NCI-H2227 treated with DMSO at 0.1 percent for 48 hours (cell line): ENCODE results near the gene STIP1.

Experiments
- DNase-seq: peaks from one replicate; lab custom pipeline; 2025; lab: John Stamatoyannopoulos, UW

The STIP1 gene

DNA sequence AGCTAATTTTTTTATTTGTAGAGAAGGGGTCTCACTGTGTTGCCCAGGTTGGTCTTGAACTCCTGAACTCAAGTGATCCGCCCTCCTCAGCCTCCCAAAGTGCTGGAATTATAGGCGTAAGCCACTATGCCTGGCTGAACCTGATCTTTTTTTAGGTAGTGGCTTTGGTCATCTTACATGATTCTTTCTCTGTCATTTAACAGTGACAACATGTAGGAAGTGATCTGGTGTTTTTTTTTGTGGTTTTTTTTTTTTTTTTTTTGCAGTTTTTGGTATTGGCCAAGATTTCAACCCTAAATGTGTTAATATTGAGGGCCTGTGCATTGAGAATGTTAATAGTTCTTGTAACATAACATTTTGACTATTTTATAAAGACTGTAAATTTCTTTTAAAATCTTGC lies 12.5 kb downstream of the STIP1 start:
- no peak for DNase-seq

DNA sequence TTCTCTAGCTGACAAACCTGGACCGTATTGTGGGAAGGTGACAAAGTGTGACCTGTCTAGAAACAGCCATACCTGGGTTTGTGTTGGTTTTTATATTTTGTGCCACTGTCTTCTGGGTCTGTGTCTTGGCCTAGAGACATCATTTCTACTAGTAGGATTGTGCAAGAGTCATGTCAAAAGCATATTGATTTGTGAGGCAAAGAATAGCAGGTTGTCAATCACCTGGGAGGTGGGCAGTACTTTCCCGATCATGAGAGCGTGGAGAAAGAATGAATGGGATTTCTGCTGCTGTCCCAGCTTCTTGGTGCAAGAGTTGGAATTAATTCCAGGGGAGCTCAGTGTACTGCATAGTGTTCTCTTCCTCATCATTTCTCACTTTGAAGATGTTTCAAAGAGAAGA lies 15.6 kb downstream of the STIP1 start:
- DNase-seq: no peak

DNA sequence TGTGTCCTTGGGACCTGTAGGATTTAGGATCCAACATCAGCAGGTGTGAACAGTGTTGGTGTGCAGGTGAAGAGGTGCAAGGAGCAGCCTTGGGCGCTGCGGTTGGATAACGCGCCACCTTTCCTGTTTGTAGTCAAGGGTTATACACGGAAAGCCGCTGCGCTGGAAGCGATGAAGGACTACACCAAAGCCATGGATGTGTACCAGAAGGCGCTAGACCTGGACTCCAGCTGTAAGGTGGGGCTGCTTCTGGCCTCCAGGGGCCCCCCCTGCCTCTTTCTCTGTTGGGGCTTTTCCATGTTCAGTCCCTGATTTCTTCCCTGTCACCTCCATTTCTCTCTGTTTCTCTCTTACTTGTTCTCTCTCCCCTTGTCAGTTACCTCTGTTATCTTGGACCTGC lies 17.0 kb downstream of the STIP1 start:
- DNase-seq: no peak

DNA sequence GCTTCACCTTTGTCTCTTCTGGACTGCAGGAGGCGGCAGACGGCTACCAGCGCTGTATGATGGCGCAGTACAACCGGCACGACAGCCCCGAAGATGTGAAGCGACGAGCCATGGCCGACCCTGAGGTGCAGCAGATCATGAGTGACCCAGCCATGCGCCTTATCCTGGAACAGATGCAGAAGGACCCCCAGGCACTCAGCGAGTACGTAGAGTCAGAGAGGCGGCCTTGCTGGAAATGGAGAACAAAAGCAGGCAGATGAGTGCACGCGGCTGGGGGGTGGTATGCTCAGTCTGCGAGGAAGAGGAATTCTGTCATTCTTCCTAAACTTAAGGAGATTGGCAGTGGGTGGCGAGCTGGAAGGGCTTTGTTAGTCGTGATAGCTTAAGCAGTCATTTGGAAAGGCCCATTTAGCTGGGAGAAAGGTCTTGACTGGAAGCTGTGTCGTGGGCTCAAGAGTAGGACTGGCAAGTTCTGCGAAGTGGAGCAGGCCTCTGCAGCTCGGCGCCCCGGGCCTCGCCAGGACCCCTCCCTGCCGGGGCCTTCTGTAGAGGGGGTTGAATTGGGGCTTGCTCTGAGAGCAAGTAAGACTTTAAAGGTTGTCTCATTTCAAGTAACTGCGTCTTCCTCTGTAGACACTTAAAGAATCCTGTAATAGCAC lies 17.6 kb downstream of the STIP1 start:
- DNase-seq: no peak

DNA sequence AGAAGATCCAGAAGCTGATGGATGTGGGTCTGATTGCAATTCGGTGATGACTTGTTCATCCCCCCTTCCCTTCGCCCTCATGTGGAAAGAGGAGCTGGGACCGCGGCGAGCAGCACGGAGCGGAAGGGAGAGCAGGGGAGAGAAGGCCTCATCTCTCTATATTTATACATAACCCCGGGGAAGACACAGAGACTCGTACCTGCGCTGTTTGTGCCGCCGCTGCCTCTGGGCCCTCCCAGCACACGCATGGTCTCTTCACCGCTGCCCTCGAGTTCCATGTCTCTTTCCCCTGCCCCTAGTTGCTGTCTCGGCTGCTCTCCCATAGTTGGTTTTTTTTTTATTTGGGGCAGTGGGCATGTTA lies 18.1 kb downstream of the STIP1 start:
- no peak for DNase-seq

DNA sequence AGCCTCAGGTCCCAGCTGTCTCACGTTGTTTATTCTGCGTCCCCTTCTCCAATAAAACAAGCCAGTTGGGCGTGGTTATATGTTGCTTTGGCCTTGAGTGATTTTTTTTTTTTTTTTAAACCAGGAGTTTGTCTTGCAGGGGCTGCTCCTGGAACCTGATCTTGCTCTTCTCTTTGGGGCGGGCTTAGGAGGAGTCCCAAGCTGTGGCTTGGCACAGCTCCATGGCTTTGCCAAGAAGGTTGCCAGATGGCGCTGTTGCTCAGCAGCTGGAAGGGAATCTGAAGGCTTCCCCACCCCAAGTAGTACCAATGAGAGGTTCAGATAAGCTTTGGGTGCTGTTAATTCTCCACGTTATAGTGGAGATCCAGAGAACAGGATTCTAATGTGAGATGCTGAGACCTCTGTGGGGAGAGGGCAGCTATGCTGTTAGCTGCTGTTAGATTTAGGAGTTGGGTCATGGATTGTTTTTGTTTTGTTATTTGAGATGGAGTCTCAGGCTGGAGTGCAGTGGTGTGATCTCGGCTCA lies 18.6 kb downstream of the STIP1 start:
- peak; percentile 78 for DNase-seq

DNA sequence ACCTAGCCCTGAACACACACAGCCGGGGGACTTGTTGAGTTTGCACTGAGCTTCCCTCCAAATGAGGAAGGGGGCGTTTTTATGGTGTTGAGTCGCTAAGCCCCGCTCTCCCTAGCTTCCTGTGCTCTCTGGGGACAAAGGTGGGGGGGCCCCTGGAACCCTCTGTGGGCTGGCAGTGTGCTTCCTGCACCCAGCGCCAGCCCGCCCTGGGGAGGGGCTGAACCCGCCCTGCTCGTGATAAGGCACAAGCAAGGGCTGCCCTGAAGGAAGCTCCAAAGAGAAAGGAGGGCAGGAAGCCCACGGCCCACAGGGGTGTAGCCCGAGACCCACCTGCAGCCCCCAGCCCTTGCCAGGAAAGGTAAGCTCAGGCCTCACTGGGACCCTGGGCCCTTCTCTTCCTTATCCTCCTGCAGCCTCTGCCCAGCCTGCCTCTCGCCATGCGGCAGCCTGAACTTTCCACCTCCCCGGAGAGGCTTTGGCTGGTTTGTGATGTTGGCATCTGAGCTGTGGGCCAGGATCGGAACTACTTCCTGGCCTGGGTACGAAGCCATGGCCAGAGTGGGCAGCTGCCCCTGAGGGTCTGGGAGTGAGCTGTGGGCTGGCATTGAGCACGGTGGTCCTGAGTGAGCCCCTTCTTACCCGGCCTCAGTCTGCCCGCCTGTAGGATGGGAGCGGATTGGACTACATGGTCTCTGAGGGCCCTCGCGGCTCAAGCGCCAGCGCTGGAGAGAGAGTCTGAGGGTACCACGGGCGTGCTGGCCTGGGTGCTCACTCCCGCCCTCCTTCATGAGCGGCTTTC lies 20.7 kb downstream of the STIP1 start, which contains the start of gene FERMT3:
Gene FERMT3, plus strand, starts transcription at position 265 of the 799 bp plus-strand sequence. CDS start 644 bp downstream, outside the sequence.
- no peak for DNase-seq

DNA sequence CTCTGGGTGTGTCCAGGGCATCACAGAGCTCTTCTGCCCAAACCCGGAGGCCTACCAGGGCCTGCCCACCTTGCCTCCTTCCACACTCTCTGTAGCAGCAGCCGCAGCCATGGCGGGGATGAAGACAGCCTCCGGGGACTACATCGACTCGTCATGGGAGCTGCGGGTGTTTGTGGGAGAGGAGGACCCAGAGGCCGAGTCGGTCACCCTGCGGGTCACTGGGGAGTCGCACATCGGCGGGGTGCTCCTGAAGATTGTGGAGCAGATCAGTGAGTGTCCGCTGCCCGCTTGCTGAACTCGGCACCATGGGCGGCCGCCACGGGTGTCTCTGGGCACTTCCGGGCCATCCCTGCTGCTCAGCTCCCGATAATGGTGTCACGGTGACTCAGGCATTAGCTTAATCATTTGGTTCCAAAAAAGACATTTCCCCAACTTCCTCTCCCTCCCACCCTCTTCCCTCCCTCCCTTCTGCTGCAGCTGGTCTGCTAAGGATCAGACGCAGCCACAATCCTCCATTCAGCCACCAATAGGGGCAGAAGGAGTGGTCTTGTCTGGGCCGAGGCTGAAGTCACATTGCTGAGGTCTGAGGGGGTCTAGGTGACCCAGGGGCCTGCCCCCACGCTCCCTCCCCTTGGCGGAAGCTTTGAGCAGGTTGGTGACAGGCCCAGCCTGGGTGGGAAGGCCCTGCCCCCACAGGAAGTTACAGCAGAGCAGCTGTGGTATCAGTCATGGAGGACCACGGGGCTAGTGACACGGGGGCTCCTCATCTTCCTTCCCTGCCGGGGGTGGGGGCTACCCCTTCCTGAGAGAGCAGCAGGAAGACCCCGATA lies 21.5 kb downstream of the STIP1 start:
- no peak for DNase-seq

DNA sequence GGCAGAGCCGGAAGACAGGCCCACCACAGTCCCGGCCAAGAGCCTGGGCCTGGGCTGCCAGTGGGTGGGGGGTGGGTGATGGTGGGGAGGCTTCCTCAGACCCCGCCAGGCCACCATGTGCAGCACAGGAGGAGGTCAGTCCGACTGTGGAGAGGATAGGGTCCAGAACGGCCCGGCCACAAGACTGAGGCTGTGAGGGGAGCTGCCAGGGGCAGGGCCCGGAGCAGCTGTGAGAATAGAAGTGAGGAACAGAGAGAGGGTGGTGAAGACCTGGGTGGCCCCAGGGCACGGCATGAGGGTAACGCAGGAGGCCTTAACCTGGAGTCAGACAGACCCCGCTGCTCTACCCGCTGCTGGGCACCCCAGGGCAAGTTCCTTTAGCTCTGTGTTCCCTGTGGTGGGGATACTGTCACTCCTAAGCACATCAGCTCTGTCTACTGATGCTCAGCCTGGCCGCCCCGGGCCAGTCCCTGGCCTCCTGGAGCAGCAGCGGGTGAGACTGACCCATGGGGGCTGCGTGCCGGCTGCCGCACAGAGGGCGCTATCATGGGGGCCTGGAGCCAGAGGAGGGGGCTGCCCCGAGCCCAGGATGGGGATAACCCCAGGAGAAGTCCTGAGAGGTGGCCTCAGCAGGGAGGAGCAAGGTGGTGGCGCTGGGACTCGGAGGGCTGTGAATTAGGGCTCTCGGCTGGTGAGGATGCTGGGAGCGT lies 22.3 kb downstream of the STIP1 start:
- no peak for DNase-seq

DNA sequence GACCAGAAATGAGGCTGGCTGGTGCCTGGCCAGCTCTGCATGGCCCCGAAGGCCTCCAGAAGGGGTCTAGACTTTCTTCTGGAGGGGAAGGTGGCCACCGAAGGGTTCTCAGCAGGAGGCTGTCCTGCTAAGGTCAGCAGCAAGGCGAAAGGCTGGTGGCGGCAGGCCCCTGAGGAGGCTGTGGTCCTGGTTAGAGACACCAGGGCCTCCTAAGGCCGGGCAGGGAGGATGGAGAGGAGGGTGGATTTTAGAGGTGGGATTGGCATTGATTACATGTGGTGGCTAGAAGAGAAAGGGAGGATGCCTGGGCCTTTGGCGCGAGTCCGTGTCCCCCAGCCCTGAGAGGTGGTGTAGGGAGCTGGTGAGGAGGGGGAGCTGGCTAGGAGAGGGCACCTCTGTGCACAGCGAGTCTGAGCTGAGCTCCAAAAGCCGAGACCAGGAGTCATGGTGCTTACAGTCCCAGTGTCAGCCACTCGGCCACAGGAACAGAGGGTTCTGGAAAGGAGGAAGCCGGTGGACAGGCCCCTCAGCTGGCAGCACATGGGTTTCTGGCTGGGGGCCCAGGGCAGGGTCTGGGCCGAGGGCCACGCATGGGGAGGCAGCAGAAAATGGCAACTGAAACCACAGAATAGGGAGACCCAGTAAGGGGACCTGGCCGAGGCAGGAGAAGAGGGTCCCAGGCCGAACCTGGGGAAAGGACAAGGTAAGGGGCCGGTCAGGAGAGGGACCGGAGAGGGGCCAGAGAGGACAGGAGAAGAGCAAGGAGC lies 23.0 kb downstream of the STIP1 start:
- DNase-seq: no peak

DNA sequence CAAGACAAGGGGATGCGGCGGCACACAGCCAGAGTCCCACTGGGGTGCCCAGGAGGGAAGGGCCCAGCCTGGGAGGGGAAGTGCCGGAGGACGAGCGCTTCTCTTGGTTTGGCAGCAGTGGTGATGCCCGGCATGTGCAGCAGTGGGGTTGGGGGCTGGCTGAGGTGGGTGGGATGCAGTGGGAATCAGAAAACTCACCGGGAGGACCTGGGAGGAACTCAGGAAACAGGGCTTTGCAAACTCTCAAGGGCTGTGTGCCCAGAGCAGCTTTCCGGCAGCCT lies 23.5 kb downstream of the STIP1 start:
- no peak for DNase-seq

DNA sequence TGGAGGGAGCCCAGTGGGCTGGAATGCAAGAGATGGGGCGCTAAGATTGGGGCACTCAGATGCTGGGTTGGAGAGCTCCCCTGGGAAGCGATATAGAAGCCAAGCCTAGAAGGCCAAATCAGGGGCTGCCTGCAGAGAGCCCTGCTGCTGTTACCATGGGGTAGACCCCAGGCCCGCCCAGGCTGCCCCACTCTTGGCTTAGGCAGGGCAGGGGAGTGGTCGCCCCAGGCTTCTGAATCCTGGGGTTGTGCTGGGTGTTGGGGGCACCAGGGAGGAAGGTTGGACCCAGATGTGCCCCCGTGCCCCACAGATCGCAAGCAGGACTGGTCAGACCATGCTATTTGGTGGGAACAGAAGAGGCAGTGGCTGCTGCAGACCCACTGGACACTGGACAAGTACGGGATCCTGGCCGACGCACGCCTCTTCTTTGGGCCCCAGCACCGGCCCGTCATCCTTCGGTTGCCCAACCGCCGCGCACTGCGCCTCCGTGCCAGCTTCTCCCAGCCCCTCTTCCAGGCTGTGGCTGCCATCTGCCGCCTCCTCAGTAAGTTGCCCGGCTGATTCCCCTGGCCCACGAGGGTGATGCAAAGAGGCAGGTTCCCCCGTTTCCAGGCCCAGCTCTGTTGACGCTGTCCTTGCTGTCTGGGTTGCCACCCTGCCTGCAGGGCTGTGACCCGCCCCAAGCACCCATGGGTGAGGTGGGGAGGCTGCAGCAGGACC lies 24.5 kb downstream of the STIP1 start:
- DNase-seq: no peak

DNA sequence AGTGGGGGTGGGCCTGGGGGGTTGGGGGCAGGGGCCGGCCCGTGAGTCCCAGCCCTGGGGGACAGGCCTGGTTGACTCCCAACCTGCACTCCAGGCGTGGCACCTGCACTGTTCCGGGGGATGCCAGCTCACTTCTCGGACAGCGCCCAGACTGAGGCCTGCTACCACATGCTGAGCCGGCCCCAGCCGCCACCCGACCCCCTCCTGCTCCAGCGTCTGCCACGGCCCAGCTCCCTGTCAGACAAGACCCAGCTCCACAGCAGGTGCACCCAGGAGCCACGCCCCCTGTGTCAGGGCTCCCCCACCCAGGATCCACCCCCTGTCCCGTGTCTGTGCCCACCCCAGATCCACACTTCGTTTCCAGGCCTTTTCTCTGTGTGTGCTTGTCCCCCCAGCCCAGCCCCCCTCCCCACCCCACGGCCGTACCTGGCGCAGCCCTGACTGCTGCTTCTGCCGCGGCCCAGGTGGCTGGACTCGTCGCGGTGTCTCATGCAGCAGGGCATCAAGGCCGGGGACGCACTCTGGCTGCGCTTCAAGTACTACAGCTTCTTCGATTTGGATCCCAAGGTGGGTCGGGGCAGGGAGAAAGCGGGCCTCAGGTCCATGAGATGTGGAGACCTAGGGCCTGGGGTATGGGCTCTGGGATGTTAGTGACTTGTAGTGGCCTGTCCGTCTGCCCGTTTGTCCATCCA lies 25.4 kb downstream of the STIP1 start:
- no peak for DNase-seq

DNA sequence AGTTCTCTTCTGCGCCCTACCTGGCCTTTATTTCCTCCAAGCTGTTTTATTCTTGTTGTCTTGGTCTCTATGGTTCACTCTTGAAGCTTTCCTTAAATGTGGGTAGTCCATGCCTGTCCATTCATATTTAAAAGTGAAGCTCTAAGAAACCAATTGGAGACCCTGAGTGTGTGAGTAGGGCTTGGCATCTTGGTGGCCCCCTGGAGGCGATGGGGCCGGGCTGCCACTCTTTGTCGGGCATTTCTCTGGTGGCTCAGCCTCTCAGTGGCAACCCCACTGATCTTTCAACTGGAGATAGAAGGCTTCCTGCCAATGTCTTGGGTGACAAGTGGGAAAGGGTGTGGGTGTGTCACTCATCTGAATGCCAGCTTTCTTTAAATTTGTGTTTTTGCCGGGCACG lies 30.9 kb downstream of the STIP1 start:
- no peak for DNase-seq

DNA sequence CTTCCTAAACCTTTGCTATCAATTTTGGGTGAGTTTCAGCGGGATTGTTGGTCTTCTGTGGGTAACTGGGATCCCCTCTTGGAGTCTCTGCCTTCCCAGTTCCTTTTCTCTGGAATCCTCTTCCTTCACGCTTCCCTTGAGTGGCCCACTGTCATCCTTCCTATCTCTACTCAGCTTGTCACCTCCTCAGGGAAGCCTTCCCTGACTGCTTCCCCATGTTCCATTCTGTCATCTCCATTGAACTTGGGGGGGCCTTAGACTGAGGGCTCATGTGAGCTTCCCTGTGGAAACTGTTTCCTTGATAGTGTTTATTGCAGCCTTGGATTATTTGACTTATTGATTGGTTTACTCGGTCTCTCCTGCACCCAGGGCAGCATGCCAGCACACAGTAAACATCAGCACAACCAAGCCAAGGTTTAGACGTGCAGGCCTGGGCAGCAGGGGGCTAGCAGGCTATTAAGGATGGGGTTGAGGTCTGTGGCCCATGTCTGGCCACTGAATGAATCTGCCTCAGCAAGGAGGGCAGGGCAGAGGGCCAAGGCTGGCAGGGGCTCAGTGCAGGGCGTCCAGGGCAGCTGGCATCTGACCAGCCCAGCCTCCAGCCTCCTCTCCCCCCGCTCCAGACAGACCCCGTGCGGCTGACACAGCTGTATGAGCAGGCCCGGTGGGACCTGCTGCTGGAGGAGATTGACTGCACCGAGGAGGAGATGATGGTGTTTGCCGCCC lies 32.8 kb downstream of the STIP1 start:
- no peak for DNase-seq

DNA sequence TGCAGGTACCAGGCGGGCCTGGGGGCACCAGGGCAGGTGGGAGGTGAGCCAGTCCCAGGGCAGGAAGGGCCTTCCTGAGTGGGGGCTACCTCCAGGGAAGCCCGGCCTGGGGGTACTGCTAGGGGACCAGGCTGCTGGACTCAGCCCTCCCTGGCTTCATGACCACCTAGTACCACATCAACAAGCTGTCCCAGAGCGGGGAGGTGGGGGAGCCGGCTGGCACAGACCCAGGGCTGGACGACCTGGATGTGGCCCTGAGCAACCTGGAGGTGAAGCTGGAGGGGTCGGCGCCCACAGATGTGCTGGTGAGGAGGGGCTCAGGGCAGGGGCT lies 33.3 kb downstream of the STIP1 start:
- DNase-seq: no peak

DNA sequence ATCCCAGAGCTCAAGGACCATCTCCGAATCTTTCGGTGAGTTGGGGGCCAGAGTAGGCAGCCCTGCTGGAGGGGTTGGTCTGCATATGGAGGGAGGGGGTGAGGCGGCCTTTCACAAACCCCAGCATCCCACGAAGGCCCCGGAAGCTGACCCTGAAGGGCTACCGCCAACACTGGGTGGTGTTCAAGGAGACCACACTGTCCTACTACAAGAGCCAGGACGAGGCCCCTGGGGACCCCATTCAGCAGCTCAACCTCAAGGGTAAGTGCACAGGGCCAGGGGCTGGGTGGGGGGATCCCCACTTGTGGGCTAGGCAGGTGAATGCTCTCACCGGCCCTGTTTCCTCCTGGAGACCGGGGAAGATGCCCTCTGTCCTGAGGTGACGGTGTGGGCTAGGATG lies 33.8 kb downstream of the STIP1 start:
- DNase-seq: no peak

DNA sequence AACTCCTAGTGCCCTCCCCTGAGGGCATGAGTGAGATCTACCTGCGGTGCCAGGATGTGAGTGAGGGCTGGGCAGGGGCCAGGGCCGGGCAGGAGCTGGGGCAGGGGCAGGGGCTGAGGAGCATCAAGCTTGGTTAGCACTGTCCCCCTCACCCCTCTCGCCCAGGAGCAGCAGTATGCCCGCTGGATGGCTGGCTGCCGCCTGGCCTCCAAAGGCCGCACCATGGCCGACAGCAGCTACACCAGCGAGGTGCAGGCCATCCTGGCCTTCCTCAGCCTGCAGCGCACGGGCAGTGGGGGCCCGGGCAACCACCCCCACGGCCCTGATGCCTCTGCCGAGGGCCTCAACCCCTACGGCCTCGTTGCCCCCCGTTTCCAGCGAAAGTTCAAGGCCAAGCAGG lies 34.3 kb downstream of the STIP1 start:
- DNase-seq: no peak

DNA sequence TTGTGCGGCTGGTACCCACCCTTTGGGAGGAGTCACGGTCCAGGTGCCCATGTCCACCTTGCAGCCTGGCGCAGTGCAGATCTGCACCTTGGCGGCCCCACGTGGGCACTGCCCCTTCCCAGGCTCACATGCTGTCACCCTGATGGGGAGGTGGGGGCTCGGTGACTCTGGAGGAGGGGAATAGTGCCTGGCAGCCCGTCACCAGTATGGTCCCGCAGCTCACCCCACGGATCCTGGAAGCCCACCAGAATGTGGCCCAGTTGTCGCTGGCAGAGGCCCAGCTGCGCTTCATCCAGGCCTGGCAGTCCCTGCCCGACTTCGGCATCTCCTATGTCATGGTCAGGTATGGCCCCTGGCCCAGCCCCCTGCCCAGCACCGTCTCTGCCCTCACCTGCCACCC lies 34.8 kb downstream of the STIP1 start:
- DNase-seq: no peak

DNA sequence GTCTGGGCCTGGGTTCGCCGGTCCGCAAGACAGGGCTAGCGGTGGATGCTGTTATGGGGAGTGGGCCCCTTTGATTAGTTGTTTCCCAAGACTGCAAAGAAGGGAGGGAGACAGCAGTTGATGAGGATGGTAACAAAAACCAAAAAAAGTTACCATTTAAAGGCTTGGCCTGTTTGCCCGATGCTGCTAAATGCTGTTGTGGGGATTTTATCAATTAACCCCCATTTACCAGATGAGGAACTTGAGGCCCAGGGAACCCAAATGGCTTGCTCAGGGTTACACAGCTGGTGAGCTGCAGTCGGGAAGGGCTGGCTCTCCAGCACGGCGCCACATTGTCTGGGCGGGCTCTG lies 36.7 kb downstream of the STIP1 start:
- DNase-seq: no peak
